ENCODE results near the gene GDI1.

GDI1 gene

DNA sequence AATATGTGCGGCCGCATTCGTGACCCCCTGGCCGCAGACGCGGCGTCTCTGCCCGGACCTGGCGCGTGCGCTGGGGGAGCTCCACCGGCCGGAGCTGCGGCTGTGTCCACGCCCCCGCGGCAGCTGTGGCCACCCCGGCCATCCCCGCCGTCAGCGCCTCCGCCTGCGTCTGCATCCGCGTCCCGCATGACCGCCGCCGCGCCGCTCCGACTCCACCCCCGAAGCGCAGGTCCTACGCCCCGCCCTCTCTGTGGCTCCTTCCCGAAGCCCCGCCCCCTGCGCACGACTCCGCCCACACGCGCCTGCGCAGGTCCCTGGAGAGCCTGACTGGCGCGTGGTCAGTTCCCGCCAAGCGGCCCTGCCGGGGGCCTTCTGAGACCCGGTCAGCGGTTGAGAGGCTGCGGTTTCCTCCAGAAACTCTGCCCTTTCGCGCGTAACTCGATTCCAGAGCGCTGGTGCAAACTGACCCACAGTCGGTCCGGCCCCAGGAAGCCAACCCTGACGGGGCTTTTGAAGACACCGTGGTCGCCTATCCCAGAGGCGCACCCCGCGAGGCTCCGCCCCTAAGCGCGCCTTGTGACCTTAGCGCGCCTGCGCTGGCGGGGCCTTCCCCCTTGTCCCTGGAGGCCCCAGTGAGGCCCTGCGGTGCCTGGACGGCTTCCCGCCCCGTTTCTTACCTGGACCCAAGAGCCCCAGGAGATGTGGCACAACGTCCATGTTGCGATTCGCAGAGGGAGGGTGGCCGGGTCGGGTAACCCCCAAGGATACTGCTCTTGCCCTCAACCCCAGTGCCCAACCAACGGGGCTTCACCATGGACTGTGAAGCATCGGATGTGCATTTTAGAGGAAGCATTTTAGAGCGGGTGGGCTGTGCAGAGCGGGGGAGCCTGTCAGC is 42.0 kb downstream of the GDI1 start, which contains the start of gene LAGE3 (continued):
- TF ChIP-seq, protein P1, sequence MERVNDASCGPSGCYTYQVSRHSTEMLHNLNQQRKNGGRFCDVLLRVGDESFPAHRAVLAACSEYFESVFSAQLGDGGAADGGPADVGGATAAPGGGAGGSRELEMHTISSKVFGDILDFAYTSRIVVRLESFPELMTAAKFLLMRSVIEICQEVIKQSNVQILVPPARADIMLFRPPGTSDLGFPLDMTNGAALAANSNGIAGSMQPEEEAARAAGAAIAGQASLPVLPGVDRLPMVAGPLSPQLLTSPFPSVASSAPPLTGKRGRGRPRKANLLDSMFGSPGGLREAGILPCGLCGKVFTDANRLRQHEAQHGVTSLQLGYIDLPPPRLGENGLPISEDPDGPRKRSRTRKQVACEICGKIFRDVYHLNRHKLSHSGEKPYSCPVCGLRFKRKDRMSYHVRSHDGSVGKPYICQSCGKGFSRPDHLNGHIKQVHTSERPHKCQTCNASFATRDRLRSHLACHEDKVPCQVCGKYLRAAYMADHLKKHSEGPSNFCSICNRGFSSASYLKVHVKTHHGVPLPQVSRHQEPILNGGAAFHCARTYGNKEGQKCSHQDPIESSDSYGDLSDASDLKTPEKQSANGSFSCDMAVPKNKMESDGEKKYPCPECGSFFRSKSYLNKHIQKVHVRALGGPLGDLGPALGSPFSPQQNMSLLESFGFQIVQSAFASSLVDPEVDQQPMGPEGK (tag by site-specific recombination; IDR thresholded peaks at IDR 0.05) = peak; percentile 75
- TF ChIP-seq ZSCAN16 (tag by site-specific recombination; IDR thresholded peaks at IDR 0.05) (no peak), ZFP41 (tag by site-specific recombination; IDR thresholded peaks at IDR 0.05; ENCODE audit: borderline replicate concordance) (no peak), ZNF510 (tag by site-specific recombination; IDR thresholded peaks at IDR 0.05; ENCODE audit: insufficient replicate concordance) (no peak), ZNF571 (tag by site-specific recombination; IDR thresholded peaks at IDR 0.05) (no peak), SP3 (tag by site-specific recombination; IDR thresholded peaks at IDR 0.05) (peak; percentile 96), ZNF239 (tag by site-specific recombination; IDR thresholded peaks at IDR 0.05) (no peak), ZNF37A (tag by site-specific recombination; IDR thresholded peaks at IDR 0.05) (no peak), ZNF600 (tag by site-specific recombination; IDR thresholded peaks at IDR 0.05) (peak; percentile 52), ZNF112 (tag by site-specific recombination; IDR thresholded peaks at IDR 0.05) (no peak), RBAK (tag by site-specific recombination; IDR thresholded peaks at IDR 0.05) (no peak), ZNF266 (tag by site-specific recombination; IDR thresholded peaks at IDR 0.05; ENCODE audit: low read depth) (no peak), ZNF610 (tag by site-specific recombination; IDR thresholded peaks at IDR 0.05; ENCODE audit: borderline replicate concordance) (peak; percentile 51; the same call in 1 of the 2 replicates), ZNF202 (tag by site-specific recombination; IDR thresholded peaks at IDR 0.05; ENCODE audit: borderline replicate concordance) (no peak), ZNF24 (tag by site-specific recombination; IDR thresholded peaks at IDR 0.05) (peak; percentile 20; the same call in 1 of the 2 replicates), REPIN1 (tag by site-specific recombination; IDR thresholded peaks at IDR 0.05; ENCODE audit: low read depth) (no peak), ZNF311 (tag by site-specific recombination; IDR thresholded peaks at IDR 0.05; ENCODE audit: borderline replicate concordance) (no peak), ZNF548 (tag by site-specific recombination; IDR thresholded peaks at IDR 0.05) (no peak), ZNF514 (tag by site-specific recombination; IDR thresholded peaks at IDR 0.05) (no peak), ZNF16 (tag by site-specific recombination; IDR thresholded peaks at IDR 0.05; ENCODE audit: low read depth) (no peak), ZNF394 (tag by site-specific recombination; IDR thresholded peaks at IDR 0.05; ENCODE audit: borderline replicate concordance) (peak; percentile 26), OSR2 (tag by site-specific recombination; IDR thresholded peaks at IDR 0.05) (no peak), SETDB1 (IDR thresholded peaks at IDR 0.05; ENCODE audit: insufficient read length, low read length) (no peak), ZNF670 (tag by site-specific recombination; IDR thresholded peaks at IDR 0.05; ENCODE audit: low read depth) (no peak), WT1 (tag by site-specific recombination; IDR thresholded peaks at IDR 0.05) (no peak), ZNF169 (tag by site-specific recombination; IDR thresholded peaks at IDR 0.05) (no peak), ZNF621 (tag by site-specific recombination; IDR thresholded peaks at IDR 0.05) (no peak), SALL2 (tag by site-specific recombination; IDR thresholded peaks at IDR 0.05; ENCODE audit: borderline replicate concordance) (no peak), KLF9 (tag by site-specific recombination; IDR thresholded peaks at IDR 0.05; ENCODE audit: low read depth) (peak; percentile 69)
- TF ChIP-seq, protein P2, sequence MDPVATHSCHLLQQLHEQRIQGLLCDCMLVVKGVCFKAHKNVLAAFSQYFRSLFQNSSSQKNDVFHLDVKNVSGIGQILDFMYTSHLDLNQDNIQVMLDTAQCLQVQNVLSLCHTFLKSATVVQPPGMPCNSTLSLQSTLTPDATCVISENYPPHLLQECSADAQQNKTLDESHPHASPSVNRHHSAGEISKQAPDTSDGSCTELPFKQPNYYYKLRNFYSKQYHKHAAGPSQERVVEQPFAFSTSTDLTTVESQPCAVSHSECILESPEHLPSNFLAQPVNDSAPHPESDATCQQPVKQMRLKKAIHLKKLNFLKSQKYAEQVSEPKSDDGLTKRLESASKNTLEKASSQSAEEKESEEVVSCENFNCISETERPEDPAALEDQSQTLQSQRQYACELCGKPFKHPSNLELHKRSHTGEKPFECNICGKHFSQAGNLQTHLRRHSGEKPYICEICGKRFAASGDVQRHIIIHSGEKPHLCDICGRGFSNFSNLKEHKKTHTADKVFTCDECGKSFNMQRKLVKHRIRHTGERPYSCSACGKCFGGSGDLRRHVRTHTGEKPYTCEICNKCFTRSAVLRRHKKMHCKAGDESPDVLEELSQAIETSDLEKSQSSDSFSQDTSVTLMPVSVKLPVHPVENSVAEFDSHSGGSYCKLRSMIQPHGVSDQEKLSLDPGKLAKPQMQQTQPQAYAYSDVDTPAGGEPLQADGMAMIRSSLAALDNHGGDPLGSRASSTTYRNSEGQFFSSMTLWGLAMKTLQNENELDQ (tag by site-specific recombination; IDR thresholded peaks at IDR 0.05; ENCODE audit: low read depth) = no peak
- TF ChIP-seq, protein P3, sequence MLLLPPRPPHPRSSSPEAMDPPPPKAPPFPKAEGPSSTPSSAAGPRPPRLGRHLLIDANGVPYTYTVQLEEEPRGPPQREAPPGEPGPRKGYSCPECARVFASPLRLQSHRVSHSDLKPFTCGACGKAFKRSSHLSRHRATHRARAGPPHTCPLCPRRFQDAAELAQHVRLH (tag by site-specific recombination; IDR thresholded peaks at IDR 0.05) = no peak
- TF ChIP-seq, protein P4, sequence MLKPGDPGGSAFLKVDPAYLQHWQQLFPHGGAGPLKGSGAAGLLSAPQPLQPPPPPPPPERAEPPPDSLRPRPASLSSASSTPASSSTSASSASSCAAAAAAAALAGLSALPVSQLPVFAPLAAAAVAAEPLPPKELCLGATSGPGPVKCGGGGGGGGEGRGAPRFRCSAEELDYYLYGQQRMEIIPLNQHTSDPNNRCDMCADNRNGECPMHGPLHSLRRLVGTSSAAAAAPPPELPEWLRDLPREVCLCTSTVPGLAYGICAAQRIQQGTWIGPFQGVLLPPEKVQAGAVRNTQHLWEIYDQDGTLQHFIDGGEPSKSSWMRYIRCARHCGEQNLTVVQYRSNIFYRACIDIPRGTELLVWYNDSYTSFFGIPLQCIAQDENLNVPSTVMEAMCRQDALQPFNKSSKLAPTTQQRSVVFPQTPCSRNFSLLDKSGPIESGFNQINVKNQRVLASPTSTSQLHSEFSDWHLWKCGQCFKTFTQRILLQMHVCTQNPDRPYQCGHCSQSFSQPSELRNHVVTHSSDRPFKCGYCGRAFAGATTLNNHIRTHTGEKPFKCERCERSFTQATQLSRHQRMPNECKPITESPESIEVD (tag by site-specific recombination; IDR thresholded peaks at IDR 0.05) = no peak
- TF ChIP-seq, protein P5, sequence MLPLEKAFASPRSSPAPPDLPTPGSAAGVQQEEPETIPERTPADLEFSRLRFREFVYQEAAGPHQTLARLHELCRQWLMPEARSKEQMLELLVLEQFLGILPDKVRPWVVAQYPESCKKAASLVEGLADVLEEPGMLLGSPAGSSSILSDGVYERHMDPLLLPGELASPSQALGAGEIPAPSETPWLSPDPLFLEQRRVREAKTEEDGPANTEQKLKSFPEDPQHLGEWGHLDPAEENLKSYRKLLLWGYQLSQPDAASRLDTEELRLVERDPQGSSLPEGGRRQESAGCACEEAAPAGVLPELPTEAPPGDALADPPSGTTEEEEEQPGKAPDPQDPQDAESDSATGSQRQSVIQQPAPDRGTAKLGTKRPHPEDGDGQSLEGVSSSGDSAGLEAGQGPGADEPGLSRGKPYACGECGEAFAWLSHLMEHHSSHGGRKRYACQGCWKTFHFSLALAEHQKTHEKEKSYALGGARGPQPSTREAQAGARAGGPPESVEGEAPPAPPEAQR (tag by site-specific recombination; IDR thresholded peaks at IDR 0.05) = no peak

All from HEK293 (cell line).